ENCODE measurements around the gene THRSP.
A peak's percentile ranks its signal among the peaks of the same experiment; 100 is the strongest.

Gene THRSP

DNA sequence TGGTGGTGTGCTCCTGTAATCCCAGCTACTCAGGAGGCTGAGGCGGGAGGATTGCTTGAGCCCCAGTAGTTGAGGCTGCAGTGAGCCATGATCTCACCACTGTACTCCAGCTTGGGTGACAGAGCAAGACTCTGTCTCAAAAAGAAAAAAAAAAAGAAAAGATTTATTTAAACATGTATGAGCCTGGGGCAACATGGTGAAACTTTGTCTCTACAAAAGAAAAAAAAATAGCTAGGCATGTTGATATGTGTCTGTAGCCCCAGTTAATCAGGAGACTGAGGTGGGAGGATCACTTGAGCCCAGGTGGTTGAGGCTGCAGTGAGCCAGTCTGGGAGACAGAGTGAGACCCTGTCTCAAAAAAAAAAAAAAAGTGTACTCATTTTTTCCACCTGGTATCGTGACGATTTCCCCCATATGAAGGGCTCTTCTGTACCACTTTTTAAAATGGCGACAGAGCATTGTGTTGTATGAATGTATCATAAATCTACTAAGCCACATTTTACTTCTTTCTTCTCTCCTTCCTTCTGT is 24.2 kb upstream of the THRSP start:
- no peak for TF ChIP-seq ZNF8 (CRISPR knock-in tag; IDR thresholded peaks at IDR 0.05)
- no peak for TF ChIP-seq ZFP3 (CRISPR knock-in tag; IDR thresholded peaks at IDR 0.05)
- TF ChIP-seq BACH2 (CRISPR knock-in tag; IDR thresholded peaks at IDR 0.05; ENCODE audit: borderline replicate concordance): no peak
- TF ChIP-seq TSHZ2 (CRISPR knock-in tag; IDR thresholded peaks at IDR 0.05): no peak
- TF ChIP-seq ISL1 (CRISPR knock-in tag; IDR thresholded peaks at IDR 0.05): no peak
- no peak for TF ChIP-seq CREB5 (CRISPR knock-in tag; IDR thresholded peaks at IDR 0.05; ENCODE audit: low read depth)
- TF ChIP-seq TOX (CRISPR knock-in tag; IDR thresholded peaks at IDR 0.05; ENCODE audit: borderline replicate concordance): no peak
- TF ChIP-seq PPARA (CRISPR knock-in tag; IDR thresholded peaks at IDR 0.05; ENCODE audit: borderline replicate concordance): no peak
- no peak for TF ChIP-seq PATZ1 (CRISPR knock-in tag; IDR thresholded peaks at IDR 0.05; ENCODE audit: borderline replicate concordance)
- TF ChIP-seq, protein P1, sequence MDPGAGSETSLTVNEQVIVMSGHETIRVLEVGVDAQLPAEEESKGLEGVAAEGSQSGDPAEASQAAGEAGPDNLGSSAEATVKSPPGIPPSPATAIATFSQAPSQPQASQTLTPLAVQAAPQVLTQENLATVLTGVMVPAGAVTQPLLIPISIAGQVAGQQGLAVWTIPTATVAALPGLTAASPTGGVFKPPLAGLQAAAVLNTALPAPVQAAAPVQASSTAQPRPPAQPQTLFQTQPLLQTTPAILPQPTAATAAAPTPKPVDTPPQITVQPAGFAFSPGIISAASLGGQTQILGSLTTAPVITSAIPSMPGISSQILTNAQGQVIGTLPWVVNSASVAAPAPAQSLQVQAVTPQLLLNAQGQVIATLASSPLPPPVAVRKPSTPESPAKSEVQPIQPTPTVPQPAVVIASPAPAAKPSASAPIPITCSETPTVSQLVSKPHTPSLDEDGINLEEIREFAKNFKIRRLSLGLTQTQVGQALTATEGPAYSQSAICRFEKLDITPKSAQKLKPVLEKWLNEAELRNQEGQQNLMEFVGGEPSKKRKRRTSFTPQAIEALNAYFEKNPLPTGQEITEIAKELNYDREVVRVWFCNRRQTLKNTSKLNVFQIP (CRISPR knock-in tag; IDR thresholded peaks at IDR 0.05; ENCODE audit: borderline replicate concordance, low read depth): no peak
- TF ChIP-seq SNAI2 (CRISPR knock-in tag; IDR thresholded peaks at IDR 0.05): no peak
- no peak for TF ChIP-seq RARB (CRISPR knock-in tag; IDR thresholded peaks at IDR 0.05)
- TF ChIP-seq GLIS3 (CRISPR knock-in tag; IDR thresholded peaks at IDR 0.05): no peak
- no peak for TF ChIP-seq ZFP30 (CRISPR knock-in tag; IDR thresholded peaks at IDR 0.05)
- TF ChIP-seq ESRRG (CRISPR knock-in tag; IDR thresholded peaks at IDR 0.05): no peak
- TF ChIP-seq ZNF565 (CRISPR knock-in tag; conservative IDR thresholded peaks at IDR 0.05; ENCODE audit: low read depth): no peak
- no peak for TF ChIP-seq OSR1 (CRISPR knock-in tag; IDR thresholded peaks at IDR 0.05)
- no peak for TF ChIP-seq ARNTL (CRISPR knock-in tag; IDR thresholded peaks at IDR 0.05; ENCODE audit: borderline replicate concordance, low read depth)
- TF ChIP-seq, protein P2, sequence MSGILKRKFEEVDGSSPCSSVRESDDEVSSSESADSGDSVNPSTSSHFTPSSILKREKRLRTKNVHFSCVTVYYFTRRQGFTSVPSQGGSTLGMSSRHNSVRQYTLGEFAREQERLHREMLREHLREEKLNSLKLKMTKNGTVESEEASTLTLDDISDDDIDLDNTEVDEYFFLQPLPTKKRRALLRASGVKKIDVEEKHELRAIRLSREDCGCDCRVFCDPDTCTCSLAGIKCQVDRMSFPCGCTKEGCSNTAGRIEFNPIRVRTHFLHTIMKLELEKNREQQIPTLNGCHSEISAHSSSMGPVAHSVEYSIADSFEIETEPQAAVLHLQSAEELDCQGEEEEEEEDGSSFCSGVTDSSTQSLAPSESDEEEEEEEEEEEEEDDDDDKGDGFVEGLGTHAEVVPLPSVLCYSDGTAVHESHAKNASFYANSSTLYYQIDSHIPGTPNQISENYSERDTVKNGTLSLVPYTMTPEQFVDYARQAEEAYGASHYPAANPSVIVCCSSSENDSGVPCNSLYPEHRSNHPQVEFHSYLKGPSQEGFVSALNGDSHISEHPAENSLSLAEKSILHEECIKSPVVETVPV (CRISPR knock-in tag; IDR thresholded peaks at IDR 0.05): no peak
- no peak for TF ChIP-seq ZNF70 (CRISPR knock-in tag; IDR thresholded peaks at IDR 0.05)
- ATAC-seq: no peak; the same call in 2 of the 3 replicates

DNA sequence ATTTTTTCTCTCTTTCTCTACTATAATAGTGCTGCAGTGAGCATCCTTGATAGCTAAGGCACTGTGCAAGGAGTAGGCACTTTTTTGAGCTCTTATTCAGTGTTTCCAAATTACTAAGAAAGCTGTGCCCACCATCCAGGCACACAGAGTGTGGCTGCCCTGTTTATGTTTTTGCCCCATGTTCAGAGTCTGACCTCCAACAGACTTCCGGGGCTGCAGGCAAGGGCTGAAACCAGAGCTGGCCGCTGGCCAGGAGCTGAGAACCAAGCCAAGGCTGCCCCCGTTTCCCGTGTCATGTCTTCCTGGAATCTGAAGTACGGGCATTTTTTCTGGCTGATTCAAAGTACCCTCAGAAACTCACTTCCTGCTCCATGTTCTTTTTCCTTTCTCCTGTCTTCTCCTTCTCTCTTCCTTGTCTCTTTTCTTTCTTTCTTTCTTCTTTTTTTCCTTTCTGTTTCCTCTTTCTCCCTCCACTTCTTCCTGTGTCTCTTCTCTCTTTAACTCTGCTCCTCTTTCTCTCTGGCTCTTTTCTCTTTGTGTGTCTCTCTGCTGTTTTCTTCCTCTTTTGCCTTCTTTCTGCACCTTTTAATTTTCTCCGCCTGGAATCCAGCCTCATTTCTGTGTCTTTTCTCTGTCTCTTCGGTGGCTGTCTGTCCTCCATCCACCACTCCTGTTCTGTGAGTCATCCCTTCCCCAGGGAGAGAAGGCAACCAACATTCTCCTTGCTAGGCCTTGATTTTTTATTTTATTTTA is 23.6 kb upstream of the THRSP start:
- TF ChIP-seq CSDC2 (CRISPR knock-in tag; IDR thresholded peaks at IDR 0.05) (no peak; the same call in 1 of the 2 replicates), ZFP3 (CRISPR knock-in tag; IDR thresholded peaks at IDR 0.05) (0 out of 2 replicates have a peak, but pooled peaks have one; percentile 39), TSHZ2 (CRISPR knock-in tag; IDR thresholded peaks at IDR 0.05) (peak; percentile 79; the same call in 1 of the 2 replicates), ZNF565 (CRISPR knock-in tag; conservative IDR thresholded peaks at IDR 0.05; ENCODE audit: low read depth) (no peak), SNAI2 (CRISPR knock-in tag; IDR thresholded peaks at IDR 0.05) (peak; percentile 68), ZNF8 (CRISPR knock-in tag; IDR thresholded peaks at IDR 0.05) (no peak), ISL1 (CRISPR knock-in tag; IDR thresholded peaks at IDR 0.05) (peak; percentile 10; the same call in 1 of the 2 replicates)
- TF ChIP-seq, protein P1 (CRISPR knock-in tag; IDR thresholded peaks at IDR 0.05; ENCODE audit: borderline replicate concordance, low read depth): 0 out of 2 replicates have a peak, but pooled peaks have one; percentile 37
- peak; percentile 84 for ATAC-seq
